DND-41 (cell line): ENCODE measurements around the gene ZNF202.

Experiments used
- ATAC-seq: fragments of 200-7000 bp; cut with Tn5 transposase; 3 replicates; pipeline ENCODE4 v1.9.1; 2021; ENCODE audit warnings: low read depth; ENCODE audit not compliant: insufficient read depth
- DNase-seq: peaks from one replicate; pipeline ENCODE4 v3.0.0-alpha.2; 2020
- H2AFZ ChIP-seq: 2 replicates; pipeline ENCODE4 v1.6.0; 2012; ENCODE audit warnings: low read depth, low read length
- H3K27ac ChIP-seq: 2 replicates; pipeline ENCODE4 v1.5.1; 2012; ENCODE audit warnings: low read length, inconsistent platforms
- H3K27me3 ChIP-seq: fragments of 200-600 bp; sonication (generic); 2 replicates; pipeline ENCODE4 v1.6.0; 2012; ENCODE audit warnings: low read length, mild to moderate bottlenecking, inconsistent platforms; ENCODE audit not compliant: insufficient read depth, poor library complexity
- H3K36me3 ChIP-seq: 2 replicates; pipeline ENCODE4 v1.5.1; 2012; ENCODE audit warnings: low read length, inconsistent platforms; ENCODE audit not compliant: insufficient read depth
- H3K4me1 ChIP-seq: 2 replicates; pipeline ENCODE4 v1.5.1; 2012; ENCODE audit warnings: mild to moderate bottlenecking, low read length; ENCODE audit not compliant: insufficient read depth
- H3K4me2 ChIP-seq: 2 replicates; pipeline ENCODE4 v1.6.0; 2012; ENCODE audit warnings: mild to moderate bottlenecking, moderate library complexity, low read length, inconsistent platforms; ENCODE audit not compliant: insufficient read depth
- H3K4me3 ChIP-seq, 2 experiments: fragments of 200-600 bp in 1 of 2; shearing (Covaris generic) in 1 of 2; 2 replicates each; pipeline ENCODE4 v1.5.1; 2012 to 2016; ENCODE audit warnings: inconsistent platforms in 2 of 2, low read length in 2 of 2, mild to moderate bottlenecking in 2 of 2, low read depth in 1 of 2, moderate library complexity in 1 of 2
- H3K79me2 ChIP-seq: 2 replicates; pipeline ENCODE4 v1.6.0; 2012; ENCODE audit warnings: low read length, inconsistent platforms; ENCODE audit not compliant: insufficient read depth
- H3K9ac ChIP-seq: 2 replicates; pipeline ENCODE4 v1.6.0; 2012; ENCODE audit warnings: low read depth, mild to moderate bottlenecking, inconsistent platforms, low read length, moderate library complexity
- H3K9me3 ChIP-seq: 2 replicates; pipeline ENCODE4 v1.5.1; 2012; ENCODE audit warnings: low read length, moderate library complexity, mild to moderate bottlenecking, inconsistent platforms; ENCODE audit not compliant: insufficient read depth, severe bottlenecking
- H4K20me1 ChIP-seq: 2 replicates; pipeline ENCODE4 v1.6.0; 2012; ENCODE audit warnings: low read length; ENCODE audit not compliant: insufficient read depth
- EZH2 ChIP-seq: IDR thresholded peaks from 3 replicates; pipeline ENCODE4 v1.6.1; 2012; ENCODE audit warnings: borderline replicate concordance, low read depth, mild to moderate bottlenecking, moderate library complexity, low read length, inconsistent platforms; ENCODE audit not compliant: severe bottlenecking
- TF ChIP-seq, protein P1 (sequence below): IDR thresholded peaks from 2 replicates; pipeline ENCODE4 v1.5.1; 2012; ENCODE audit warnings: borderline replicate concordance, low read length, moderate library complexity, mild to moderate bottlenecking; ENCODE audit not compliant: poor library complexity, severe bottlenecking; ENCODE audit errors: extremely low read depth

The ZNF202 gene

DNA sequence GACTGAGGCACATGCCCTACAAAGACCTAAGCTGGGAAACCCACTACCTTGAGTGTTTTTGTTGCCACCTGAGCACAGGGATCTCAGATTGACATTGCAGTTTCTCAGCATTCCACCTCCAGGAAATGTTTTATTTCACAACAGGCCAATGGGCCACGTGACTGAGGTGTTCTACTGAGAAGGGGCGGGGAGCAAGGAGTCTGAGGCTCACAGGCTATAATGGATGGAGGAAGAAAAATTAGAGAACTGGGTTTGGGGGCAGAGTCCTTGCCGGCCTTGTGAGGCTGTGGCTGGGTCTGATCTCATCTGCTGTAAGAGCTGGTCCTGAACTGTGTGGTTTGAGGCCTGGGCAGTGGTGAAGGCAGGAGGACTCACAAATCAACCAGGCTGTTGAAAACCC is 40.7 kb downstream of the ZNF202 start:
- Histone ChIP-seq H3K4me2 (no peak overlapping the region), H4K20me1 (no peaks in the 10 kb centered on the region), H3K36me3 (no peaks in the 10 kb centered on the region), H3K27ac (no peak overlapping the region), H3K9me3 (no peaks in the 10 kb centered on the region), H2AFZ (no peak overlapping the region), H3K27me3 (peaks cover 3% of the 10 kb centered on the region), H3K4me3 (no peak overlapping the region), H3K79me2 (no peaks in the 10 kb centered on the region), H3K4me1 (no peaks in the 10 kb centered on the region), H3K9ac (no peak overlapping the region)
- no peak for TF ChIP-seq EZH2
- TF ChIP-seq, protein P1, sequence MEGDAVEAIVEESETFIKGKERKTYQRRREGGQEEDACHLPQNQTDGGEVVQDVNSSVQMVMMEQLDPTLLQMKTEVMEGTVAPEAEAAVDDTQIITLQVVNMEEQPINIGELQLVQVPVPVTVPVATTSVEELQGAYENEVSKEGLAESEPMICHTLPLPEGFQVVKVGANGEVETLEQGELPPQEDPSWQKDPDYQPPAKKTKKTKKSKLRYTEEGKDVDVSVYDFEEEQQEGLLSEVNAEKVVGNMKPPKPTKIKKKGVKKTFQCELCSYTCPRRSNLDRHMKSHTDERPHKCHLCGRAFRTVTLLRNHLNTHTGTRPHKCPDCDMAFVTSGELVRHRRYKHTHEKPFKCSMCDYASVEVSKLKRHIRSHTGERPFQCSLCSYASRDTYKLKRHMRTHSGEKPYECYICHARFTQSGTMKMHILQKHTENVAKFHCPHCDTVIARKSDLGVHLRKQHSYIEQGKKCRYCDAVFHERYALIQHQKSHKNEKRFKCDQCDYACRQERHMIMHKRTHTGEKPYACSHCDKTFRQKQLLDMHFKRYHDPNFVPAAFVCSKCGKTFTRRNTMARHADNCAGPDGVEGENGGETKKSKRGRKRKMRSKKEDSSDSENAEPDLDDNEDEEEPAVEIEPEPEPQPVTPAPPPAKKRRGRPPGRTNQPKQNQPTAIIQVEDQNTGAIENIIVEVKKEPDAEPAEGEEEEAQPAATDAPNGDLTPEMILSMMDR, result no peak
- no peak for DNase-seq
- no peak for ATAC-seq

DNA sequence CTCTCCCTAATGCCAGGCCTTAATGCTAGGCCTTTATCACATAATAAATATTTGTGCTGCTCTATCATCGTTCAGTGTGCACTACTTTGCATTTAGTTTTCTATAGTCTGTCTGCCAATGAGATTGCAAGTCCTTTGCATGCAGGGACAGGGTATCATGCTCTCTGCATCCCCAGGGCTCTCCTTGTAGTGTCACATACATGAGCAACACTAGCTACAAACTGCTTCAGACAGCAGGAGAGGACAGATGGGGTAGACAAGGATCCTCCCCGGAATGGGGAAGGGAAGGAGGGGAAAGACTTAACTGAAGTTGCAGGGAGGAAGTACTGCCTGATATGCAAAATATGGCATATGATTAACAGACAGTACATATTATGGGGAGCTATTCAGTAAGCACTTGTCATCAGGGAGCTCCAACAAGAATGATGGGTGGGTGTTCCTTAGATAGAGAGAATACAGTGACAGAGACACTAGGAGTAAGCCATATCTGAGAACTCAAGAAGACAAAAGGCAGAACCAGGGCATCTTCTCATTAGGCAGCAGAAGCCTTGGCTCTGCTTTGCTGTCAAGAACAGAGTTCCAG is 42.8 kb downstream of the ZNF202 start:
- Histone ChIP-seq H3K4me2 (no peak overlapping the region), H2AFZ (no peak overlapping the region), H3K9ac (no peak overlapping the region), H3K79me2 (no peaks in the 10 kb centered on the region), H3K27ac (no peak overlapping the region), H3K27me3 (no peaks in the 10 kb centered on the region), H4K20me1 (no peaks in the 10 kb centered on the region), H3K9me3 (no peaks in the 10 kb centered on the region), H3K4me3 (no peak overlapping the region), H3K4me1 (no peaks in the 10 kb centered on the region), H3K36me3 (no peaks in the 10 kb centered on the region)
- ATAC-seq (no peak), DNase-seq (no peak)
- TF ChIP-seq, protein P1, result no peak
- TF ChIP-seq EZH2, result no peak

DNA sequence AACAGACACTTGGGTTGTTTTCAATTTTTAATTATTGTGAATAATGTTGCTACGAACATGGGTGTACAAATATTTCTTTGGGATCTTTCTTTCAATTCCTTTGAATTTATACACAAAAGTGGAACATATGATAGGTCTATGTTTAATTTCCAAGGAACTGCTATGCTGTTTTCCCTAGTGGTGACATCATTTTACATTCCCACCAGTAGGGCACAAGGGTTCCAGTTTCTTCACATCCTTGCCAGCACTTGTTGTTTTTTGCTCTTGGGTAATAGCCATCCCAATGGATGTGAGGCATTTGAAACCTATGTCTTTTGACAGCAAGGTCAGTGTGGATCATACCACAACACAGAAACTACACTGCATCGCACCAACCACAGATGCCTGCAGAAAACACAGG is 45.3 kb downstream of the ZNF202 start:
- H3K36me3 ChIP-seq, result no peaks in the 10 kb centered on the region
- no peaks in the 10 kb centered on the region for H4K20me1 ChIP-seq
- TF ChIP-seq, protein P1, result no peak
- TF ChIP-seq EZH2, result no peak

More for the DNA sequence above, 45.3 kb downstream of the ZNF202 start:
- no peaks in the 10 kb centered on the region for H3K79me2 ChIP-seq
- ATAC-seq (no peak), DNase-seq (no peak)
- H3K4me2 ChIP-seq, result no peak overlapping the region
- H2AFZ ChIP-seq, result no peak overlapping the region
- H3K4me3 ChIP-seq, result no peak overlapping the region
- H3K27me3 ChIP-seq, result peaks cover 4% of the 10 kb centered on the region
- H3K9ac ChIP-seq, result no peak overlapping the region
- no peaks in the 10 kb centered on the region for H3K4me1 ChIP-seq
- no peaks in the 10 kb centered on the region for H3K9me3 ChIP-seq
- H3K27ac ChIP-seq, result no peak overlapping the region
